HepG2 (cell line): ENCODE measurements around the gene DTD2. TPM values are rescaled to one million over a fixed set of nuclear protein-coding genes. Genes with fewer than 3 reads are reported as not detected.

Source experiments
- FOXP1 ChIP-seq, 2 experiments: fragments of 450-650 bp in 1 of 2; IDR thresholded peaks; 2 replicates each; pipeline ENCODE4 v1.6.1; 2017 to 2018; ENCODE audit warnings: antibody characterized with exemption in 1 of 2
- GMEB2 ChIP-seq: IDR thresholded peaks from 2 replicates; pipeline ENCODE4 v1.6.1; 2016; ENCODE audit warnings: missing biosample characterization, missing genetic modification reagents, low read depth
- HHEX ChIP-seq: IDR thresholded peaks from 2 replicates; pipeline ENCODE4 v1.6.1; 2016; ENCODE audit warnings: control low read depth
- HNRNPUL1 ChIP-seq: fragments of 200-400 bp; formaldehyde crosslinking; IDR thresholded peaks from 2 replicates; pipeline ENCODE4 v1.6.1; 2017; ENCODE audit warnings: low read depth, mild to moderate bottlenecking, low read length, moderate library complexity
- JUN ChIP-seq: sonication (generic); formaldehyde crosslinking; IDR thresholded peaks from 2 replicates; pipeline ENCODE4 v1.4.0; 2020; ENCODE audit warnings: mild to moderate bottlenecking, missing genetic modification reagents
- JUNB ChIP-seq: sonication (generic); formaldehyde crosslinking; IDR thresholded peaks from 2 replicates; pipeline ENCODE4 v1.8.0; 2022; ENCODE audit warnings: missing genetic modification reagents, mild to moderate bottlenecking, borderline replicate concordance
- MIER3 ChIP-seq: IDR thresholded peaks from 2 replicates; pipeline ENCODE4 v1.6.1; 2016; ENCODE audit warnings: missing compliant biosample characterization, borderline replicate concordance
- MIXL1 ChIP-seq: IDR thresholded peaks from 2 replicates; pipeline ENCODE4 v1.6.1; 2016
- MLXIP ChIP-seq: sonication (generic); formaldehyde crosslinking; IDR thresholded peaks from 2 replicates; pipeline ENCODE4 v1.9.0; 2021; ENCODE audit warnings: missing genetic modification reagents, borderline replicate concordance
- NR0B2 ChIP-seq: sonication (generic); formaldehyde crosslinking; IDR thresholded peaks from 2 replicates; pipeline ENCODE4 v1.4.0; 2020; ENCODE audit warnings: mild to moderate bottlenecking, missing genetic modification reagents
- PCBP2 ChIP-seq: fragments of 200-400 bp; formaldehyde crosslinking; optimal IDR thresholded peaks from 2 replicates; pipeline ENCODE3; 2018; ENCODE audit warnings: low read length, low read depth; ENCODE audit not compliant: poor library complexity, severe bottlenecking
- RAD21 ChIP-seq: fragments of 450-650 bp; formaldehyde crosslinking; IDR thresholded peaks from 2 replicates; pipeline ENCODE4 v1.5.0; 2020; ENCODE audit warnings: mild to moderate bottlenecking
- RBFOX2 ChIP-seq: fragments of 200-400 bp; formaldehyde crosslinking; IDR thresholded peaks from 2 replicates; pipeline ENCODE4 v1.6.1; 2017; ENCODE audit warnings: low read depth, mild to moderate bottlenecking, low read length
- RFX3 ChIP-seq: IDR thresholded peaks from 2 replicates; pipeline ENCODE4 v1.6.1; 2016; ENCODE audit warnings: missing biosample characterization, missing genetic modification reagents
- RXRB ChIP-seq: IDR thresholded peaks from 2 replicates; pipeline ENCODE4 v1.6.1; 2016; ENCODE audit warnings: borderline replicate concordance, missing genetic modification reagents, missing compliant biosample characterization
- SALL2 ChIP-seq: sonication (generic); formaldehyde crosslinking; IDR thresholded peaks from 2 replicates; pipeline ENCODE4 v1.8.1; 2023; ENCODE audit warnings: mild to moderate bottlenecking, missing genetic modification reagents, inconsistent platforms
- SNAI1 ChIP-seq: sonication (generic); formaldehyde crosslinking; IDR thresholded peaks from 2 replicates; pipeline ENCODE4 v1.5.0; 2020; ENCODE audit warnings: mild to moderate bottlenecking, missing genetic modification reagents, borderline replicate concordance
- SP140L ChIP-seq: sonication (generic); formaldehyde crosslinking; IDR thresholded peaks from 2 replicates; pipeline ENCODE4 v1.4.0; 2020; ENCODE audit warnings: missing genetic modification reagents, borderline replicate concordance
- ZFP36L2 ChIP-seq: sonication (generic); formaldehyde crosslinking; IDR thresholded peaks from 2 replicates; pipeline ENCODE4 v1.4.0; 2020; ENCODE audit warnings: missing genetic modification reagents
- ZMYM2 ChIP-seq: sonication (generic); formaldehyde crosslinking; IDR thresholded peaks from 2 replicates; pipeline ENCODE4 v1.8.0; 2022; ENCODE audit warnings: mild to moderate bottlenecking, missing genetic modification reagents
- ZNF17 ChIP-seq: sonication (generic); formaldehyde crosslinking; IDR thresholded peaks from 2 replicates; pipeline ENCODE4 v1.5.0; 2020; ENCODE audit warnings: mild to moderate bottlenecking, missing genetic modification reagents
- ZNF232 ChIP-seq: sonication (generic); formaldehyde crosslinking; IDR thresholded peaks from 2 replicates; pipeline ENCODE4 v1.4.0; 2020; ENCODE audit warnings: missing genetic modification reagents, borderline replicate concordance
- ZNF569 ChIP-seq: sonication (generic); formaldehyde crosslinking; IDR thresholded peaks from 2 replicates; pipeline ENCODE4 v1.5.0; 2020; ENCODE audit warnings: mild to moderate bottlenecking, missing genetic modification reagents, moderate library complexity, borderline replicate concordance
- ZNF800 ChIP-seq: sonication (generic); formaldehyde crosslinking; IDR thresholded peaks from 2 replicates; pipeline ENCODE4 v1.4.0; 2020; ENCODE audit warnings: missing genetic modification reagents
- ZNF883 ChIP-seq: sonication (generic); formaldehyde crosslinking; IDR thresholded peaks from 2 replicates; pipeline ENCODE4 v1.5.1; 2020; ENCODE audit warnings: mild to moderate bottlenecking, missing genetic modification reagents; ENCODE audit errors: not compliant biosample characterization
- ZSCAN21 ChIP-seq: sonication (generic); formaldehyde crosslinking; IDR thresholded peaks from 2 replicates; pipeline ENCODE4 v1.8.0; 2022; ENCODE audit warnings: mild to moderate bottlenecking, missing genetic modification reagents, moderate library complexity, borderline replicate concordance
- polyA plus RNA-seq, 8 experiments: library from polyadenylated mRNA; depleted of rRNA in 3 of 8; stranded (reverse) in 7 of 8; unstranded in 1 of 8; fragments of >200 nt; fragmentation: Illumina TruSeq in 4 of 8; extraction: Trizol in 4 of 8; gene quantifications; 2 replicates each; pipeline versions ENCODE4 v1.2.1 to v1.2.3, GENCODE V29; 2011 to 2016; ENCODE audit warnings: low read depth in 4 of 8, missing spikeins in 1 of 8, mixed read lengths in 1 of 8; ENCODE audit not compliant: insufficient read depth in 1 of 8
- total RNA-seq, 5 experiments: library from RNA; depleted of rRNA; stranded (reverse); fragments of >200 nt; fragmentation: Illumina TruSeq; extraction: Trizol; gene quantifications; 2 replicates each; pipeline ENCODE4 v1.2.3, GENCODE V29; 2016; ENCODE audit warnings: low read depth in 1 of 5

DTD2 gene
- total and polyA plus RNA-seq, 2 of the 13 experiments (the other 11 are each of a cell fraction or from before 2014, with no cell fraction given), result 22.3 to 49.8 TPM

DNA sequence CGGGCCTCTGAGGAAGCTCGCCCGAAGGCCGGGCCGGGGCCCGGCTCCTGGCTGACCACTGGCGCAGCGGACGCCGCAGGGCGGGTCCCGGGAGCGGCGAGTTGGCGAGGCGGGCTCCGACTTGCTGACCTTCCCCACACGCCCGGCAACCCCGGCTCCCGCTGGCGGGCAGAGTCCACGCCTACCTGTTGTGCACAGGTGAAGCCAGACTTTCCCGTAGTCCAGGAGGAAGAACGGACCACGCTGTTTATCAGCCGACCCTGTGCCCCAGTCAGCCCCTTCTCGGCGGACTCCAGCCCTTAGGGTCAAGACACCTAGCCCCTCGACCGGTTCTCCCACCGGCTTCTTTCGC is 37.4 kb downstream of the DTD2 start (continued):
- TF ChIP-seq PCBP2, result no peak
- no peak for TF ChIP-seq RFX3 (CRISPR knock-in tag)
- TF ChIP-seq ZNF569 (CRISPR knock-in tag), result peak; percentile 52; the same call in 1 of the 2 replicates
- no peak for TF ChIP-seq ZNF17
- no peak for TF ChIP-seq HHEX
- no peak for TF ChIP-seq JUN (CRISPR knock-in tag)
- no peak for TF ChIP-seq ZSCAN21 (CRISPR knock-in tag)
- TF ChIP-seq MIER3 (CRISPR knock-in tag), result no peak
- TF ChIP-seq SNAI1 (CRISPR knock-in tag), result no peak
- TF ChIP-seq SALL2 (CRISPR knock-in tag), result no peak
- TF ChIP-seq ZMYM2 (CRISPR knock-in tag), result no peak
- TF ChIP-seq ZNF883, result no peak
- TF ChIP-seq ZNF232, result no peak
- no peak; the same call in 1 of the 2 replicates for TF ChIP-seq RAD21 (CRISPR knock-in tag)
- peak; percentile 71; the same call in 1 of the 2 replicates for TF ChIP-seq NR0B2 (CRISPR knock-in tag)
- 0 out of 2 replicates have a peak, but pooled peaks have one; percentile 23 for TF ChIP-seq ZFP36L2 (CRISPR knock-in tag)
- no peak; the same call in none of the 2 replicates for TF ChIP-seq MLXIP
- TF ChIP-seq JUNB (CRISPR knock-in tag), result no peak
- TF ChIP-seq RXRB (CRISPR knock-in tag), result peak; percentile 33; the same call in 1 of the 2 replicates
- no peak for TF ChIP-seq HNRNPUL1
- TF ChIP-seq FOXP1 (IDR thresholded peaks at IDR 0.05), result no peak
- no peak for TF ChIP-seq FOXP1 (CRISPR knock-in tag; IDR thresholded peaks at IDR 0.05)
- TF ChIP-seq SP140L (CRISPR knock-in tag), result no peak
- TF ChIP-seq GMEB2 (CRISPR knock-in tag), result no peak
- TF ChIP-seq ZNF800 (CRISPR knock-in tag), result peak; percentile 22; the same call in 1 of the 2 replicates
- no peak for TF ChIP-seq MIXL1
- TF ChIP-seq RBFOX2, result no peak
